ENCODE results near the gene THBS1. TPM values are rescaled to one million over a fixed set of nuclear protein-coding genes. Genes with fewer than 3 reads are reported as not detected.

The THBS1 gene
- total RNA-seq, 1 experiment from 2014 or later: 37.1 TPM

DNA sequence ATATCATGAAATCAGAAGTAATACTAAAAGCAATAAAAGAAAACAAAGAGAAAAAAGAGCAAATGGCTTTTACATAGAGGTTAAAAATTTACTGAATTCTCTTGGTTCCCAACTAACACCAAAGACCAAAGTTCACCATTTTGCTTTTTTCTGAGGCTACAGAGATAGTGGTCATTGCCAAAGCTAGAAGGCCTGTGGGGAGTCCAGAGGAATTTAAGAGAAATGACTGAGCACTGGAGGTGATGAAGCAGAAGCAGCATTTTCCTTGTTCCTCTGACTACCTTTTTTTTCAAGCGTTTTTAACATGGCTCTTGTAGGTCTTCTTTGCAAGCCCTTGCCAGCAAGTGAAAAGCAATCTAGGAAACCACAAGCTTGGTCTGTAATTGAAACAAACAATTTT lies 58.2 kb downstream of the THBS1 start:
- ChIA-PET CTCF (interaction anchor here (0.6 kb wide), 1 partner anchor 330 kb away, joined by 3 read pairs; no protein-coding TSS in a partner anchor), POLR2A (no interaction called here)
- Mint-ChIP-seq H3K9me3 (no peaks in the 10 kb centered on the region), H3K36me3 (no peaks in the 10 kb centered on the region), H3K27ac (no peak overlapping the region), H3K4me1 (peaks cover 8% of the 10 kb centered on the region), H3K27me3 (ENCODE audit: low read depth) (no peaks in the 10 kb centered on the region), H3K4me3 (no peak overlapping the region)
- TF ChIP-seq ZNF396 (CRISPR knock-in tag; IDR thresholded peaks at IDR 0.05; ENCODE audit: borderline replicate concordance): no peak
- DNase-seq (ENCODE audit: low spot score) (no peak), ATAC-seq (no peak)

DNA sequence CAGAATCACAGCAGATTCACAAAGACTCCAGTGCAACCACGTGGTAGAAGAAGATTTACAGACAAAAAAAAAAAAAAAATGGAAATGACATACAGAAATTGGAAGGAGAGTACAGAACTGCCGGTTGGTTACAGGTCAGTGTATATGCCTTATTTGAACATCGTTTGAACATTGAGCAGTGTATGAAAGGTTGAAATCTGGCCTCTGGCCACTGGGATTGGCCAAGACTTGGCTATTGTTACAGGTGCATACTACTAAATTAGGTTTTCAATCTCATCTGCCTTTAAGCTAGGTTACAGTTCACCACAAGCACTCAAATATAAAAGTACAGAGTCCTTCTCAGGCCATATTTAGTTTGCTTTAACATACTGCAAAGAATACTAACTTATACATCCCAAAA lies 59.8 kb downstream of the THBS1 start:
- no peak overlapping the region for H3K4me3 Mint-ChIP-seq
- no peaks in the 10 kb centered on the region for H3K27me3 Mint-ChIP-seq (ENCODE audit: low read depth)
- TF ChIP-seq ZNF121 (CRISPR knock-in tag; IDR thresholded peaks at IDR 0.05) (no peak), FOXP1 (CRISPR knock-in tag; IDR thresholded peaks at IDR 0.05; ENCODE audit: borderline replicate concordance) (no peak), EMX1 (CRISPR knock-in tag; IDR thresholded peaks at IDR 0.05) (no peak), AR (CRISPR knock-in tag; IDR thresholded peaks at IDR 0.05) (no peak), ZBTB43 (CRISPR knock-in tag; IDR thresholded peaks at IDR 0.05) (no peak), ZNF423 (CRISPR knock-in tag; IDR thresholded peaks at IDR 0.05) (no peak), KAT7 (CRISPR knock-in tag; IDR thresholded peaks at IDR 0.05; ENCODE audit: borderline replicate concordance) (no peak), E2F4 (CRISPR knock-in tag; IDR thresholded peaks at IDR 0.05; ENCODE audit: borderline replicate concordance, low read depth) (no peak), ZNF138 (CRISPR knock-in tag; conservative IDR thresholded peaks at IDR 0.05) (no peak), NFYB (CRISPR knock-in tag; conservative IDR thresholded peaks at IDR 0.05; ENCODE audit: low read depth) (no peak), JUN (CRISPR knock-in tag; IDR thresholded peaks at IDR 0.05) (no peak), SP1 (CRISPR knock-in tag; conservative IDR thresholded peaks at IDR 0.05) (no peak)
- TF ChIP-seq, protein P1, sequence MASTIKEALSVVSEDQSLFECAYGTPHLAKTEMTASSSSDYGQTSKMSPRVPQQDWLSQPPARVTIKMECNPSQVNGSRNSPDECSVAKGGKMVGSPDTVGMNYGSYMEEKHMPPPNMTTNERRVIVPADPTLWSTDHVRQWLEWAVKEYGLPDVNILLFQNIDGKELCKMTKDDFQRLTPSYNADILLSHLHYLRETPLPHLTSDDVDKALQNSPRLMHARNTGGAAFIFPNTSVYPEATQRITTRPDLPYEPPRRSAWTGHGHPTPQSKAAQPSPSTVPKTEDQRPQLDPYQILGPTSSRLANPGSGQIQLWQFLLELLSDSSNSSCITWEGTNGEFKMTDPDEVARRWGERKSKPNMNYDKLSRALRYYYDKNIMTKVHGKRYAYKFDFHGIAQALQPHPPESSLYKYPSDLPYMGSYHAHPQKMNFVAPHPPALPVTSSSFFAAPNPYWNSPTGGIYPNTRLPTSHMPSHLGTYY (CRISPR knock-in tag; IDR thresholded peaks at IDR 0.05): no peak
- TF ChIP-seq, protein P2, sequence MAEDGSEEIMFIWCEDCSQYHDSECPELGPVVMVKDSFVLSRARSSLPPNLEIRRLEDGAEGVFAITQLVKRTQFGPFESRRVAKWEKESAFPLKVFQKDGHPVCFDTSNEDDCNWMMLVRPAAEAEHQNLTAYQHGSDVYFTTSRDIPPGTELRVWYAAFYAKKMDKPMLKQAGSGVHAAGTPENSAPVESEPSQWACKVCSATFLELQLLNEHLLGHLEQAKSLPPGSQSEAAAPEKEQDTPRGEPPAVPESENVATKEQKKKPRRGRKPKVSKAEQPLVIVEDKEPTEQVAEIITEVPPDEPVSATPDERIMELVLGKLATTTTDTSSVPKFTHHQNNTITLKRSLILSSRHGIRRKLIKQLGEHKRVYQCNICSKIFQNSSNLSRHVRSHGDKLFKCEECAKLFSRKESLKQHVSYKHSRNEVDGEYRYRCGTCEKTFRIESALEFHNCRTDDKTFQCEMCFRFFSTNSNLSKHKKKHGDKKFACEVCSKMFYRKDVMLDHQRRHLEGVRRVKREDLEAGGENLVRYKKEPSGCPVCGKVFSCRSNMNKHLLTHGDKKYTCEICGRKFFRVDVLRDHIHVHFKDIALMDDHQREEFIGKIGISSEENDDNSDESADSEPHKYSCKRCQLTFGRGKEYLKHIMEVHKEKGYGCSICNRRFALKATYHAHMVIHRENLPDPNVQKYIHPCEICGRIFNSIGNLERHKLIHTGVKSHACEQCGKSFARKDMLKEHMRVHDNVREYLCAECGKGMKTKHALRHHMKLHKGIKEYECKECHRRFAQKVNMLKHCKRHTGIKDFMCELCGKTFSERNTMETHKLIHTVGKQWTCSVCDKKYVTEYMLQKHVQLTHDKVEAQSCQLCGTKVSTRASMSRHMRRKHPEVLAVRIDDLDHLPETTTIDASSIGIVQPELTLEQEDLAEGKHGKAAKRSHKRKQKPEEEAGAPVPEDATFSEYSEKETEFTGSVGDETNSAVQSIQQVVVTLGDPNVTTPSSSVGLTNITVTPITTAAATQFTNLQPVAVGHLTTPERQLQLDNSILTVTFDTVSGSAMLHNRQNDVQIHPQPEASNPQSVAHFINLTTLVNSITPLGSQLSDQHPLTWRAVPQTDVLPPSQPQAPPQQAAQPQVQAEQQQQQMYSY (CRISPR knock-in tag; IDR thresholded peaks at IDR 0.05): no peak
- TF ChIP-seq, protein P3, sequence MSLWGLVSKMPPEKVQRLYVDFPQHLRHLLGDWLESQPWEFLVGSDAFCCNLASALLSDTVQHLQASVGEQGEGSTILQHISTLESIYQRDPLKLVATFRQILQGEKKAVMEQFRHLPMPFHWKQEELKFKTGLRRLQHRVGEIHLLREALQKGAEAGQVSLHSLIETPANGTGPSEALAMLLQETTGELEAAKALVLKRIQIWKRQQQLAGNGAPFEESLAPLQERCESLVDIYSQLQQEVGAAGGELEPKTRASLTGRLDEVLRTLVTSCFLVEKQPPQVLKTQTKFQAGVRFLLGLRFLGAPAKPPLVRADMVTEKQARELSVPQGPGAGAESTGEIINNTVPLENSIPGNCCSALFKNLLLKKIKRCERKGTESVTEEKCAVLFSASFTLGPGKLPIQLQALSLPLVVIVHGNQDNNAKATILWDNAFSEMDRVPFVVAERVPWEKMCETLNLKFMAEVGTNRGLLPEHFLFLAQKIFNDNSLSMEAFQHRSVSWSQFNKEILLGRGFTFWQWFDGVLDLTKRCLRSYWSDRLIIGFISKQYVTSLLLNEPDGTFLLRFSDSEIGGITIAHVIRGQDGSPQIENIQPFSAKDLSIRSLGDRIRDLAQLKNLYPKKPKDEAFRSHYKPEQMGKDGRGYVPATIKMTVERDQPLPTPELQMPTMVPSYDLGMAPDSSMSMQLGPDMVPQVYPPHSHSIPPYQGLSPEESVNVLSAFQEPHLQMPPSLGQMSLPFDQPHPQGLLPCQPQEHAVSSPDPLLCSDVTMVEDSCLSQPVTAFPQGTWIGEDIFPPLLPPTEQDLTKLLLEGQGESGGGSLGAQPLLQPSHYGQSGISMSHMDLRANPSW (CRISPR knock-in tag; conservative IDR thresholded peaks at IDR 0.05; ENCODE audit: low read depth): no peak
- TF ChIP-seq, protein P4, sequence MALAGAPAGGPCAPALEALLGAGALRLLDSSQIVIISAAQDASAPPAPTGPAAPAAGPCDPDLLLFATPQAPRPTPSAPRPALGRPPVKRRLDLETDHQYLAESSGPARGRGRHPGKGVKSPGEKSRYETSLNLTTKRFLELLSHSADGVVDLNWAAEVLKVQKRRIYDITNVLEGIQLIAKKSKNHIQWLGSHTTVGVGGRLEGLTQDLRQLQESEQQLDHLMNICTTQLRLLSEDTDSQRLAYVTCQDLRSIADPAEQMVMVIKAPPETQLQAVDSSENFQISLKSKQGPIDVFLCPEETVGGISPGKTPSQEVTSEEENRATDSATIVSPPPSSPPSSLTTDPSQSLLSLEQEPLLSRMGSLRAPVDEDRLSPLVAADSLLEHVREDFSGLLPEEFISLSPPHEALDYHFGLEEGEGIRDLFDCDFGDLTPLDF (CRISPR knock-in tag; IDR thresholded peaks at IDR 0.05): no peak
- TF ChIP-seq, protein P5, sequence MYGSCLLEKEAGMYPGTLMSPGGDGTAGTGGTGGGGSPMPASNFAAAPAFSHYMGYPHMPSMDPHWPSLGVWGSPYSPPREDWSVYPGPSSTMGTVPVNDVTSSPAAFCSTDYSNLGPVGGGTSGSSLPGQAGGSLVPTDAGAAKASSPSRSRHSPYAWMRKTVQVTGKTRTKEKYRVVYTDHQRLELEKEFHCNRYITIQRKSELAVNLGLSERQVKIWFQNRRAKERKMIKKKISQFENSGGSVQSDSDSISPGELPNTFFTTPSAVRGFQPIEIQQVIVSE (CRISPR knock-in tag; IDR thresholded peaks at IDR 0.05; ENCODE audit: borderline replicate concordance): no peak
- no peak overlapping the region for H3K27ac Mint-ChIP-seq
- ATAC-seq (no peak), DNase-seq (ENCODE audit: low spot score) (no peak)
- no peaks in the 10 kb centered on the region for H3K9me3 Mint-ChIP-seq
- peaks cover 8% of the 10 kb centered on the region for H3K4me1 Mint-ChIP-seq
- no peaks in the 10 kb centered on the region for H3K36me3 Mint-ChIP-seq
- ChIA-PET CTCF (interaction anchor here (0.7 to 2.0 kb wide), 2 partner anchors 24 to 31 kb away, joined by 3 to 10 read pairs; no protein-coding TSS in a partner anchor), POLR2A (interaction anchor here (0.7 kb wide), 1 partner anchor 81 kb away, joined by 4 read pairs; no protein-coding TSS in a partner anchor)
